GM18873 (cell line): Measurements from ENCODE around the gene METTL5.

ENCODE experiments used
- ATAC-seq: cut with Tn5 transposase; IDR thresholded peaks from one replicate; pipeline ENCODE4 v1.9.1; 2021; ENCODE audit warnings: mild to moderate bottlenecking, moderate library complexity, moderate number of reproducible peaks; ENCODE audit not compliant: unreplicated experiment, low FRiP score

The METTL5 gene

DNA sequence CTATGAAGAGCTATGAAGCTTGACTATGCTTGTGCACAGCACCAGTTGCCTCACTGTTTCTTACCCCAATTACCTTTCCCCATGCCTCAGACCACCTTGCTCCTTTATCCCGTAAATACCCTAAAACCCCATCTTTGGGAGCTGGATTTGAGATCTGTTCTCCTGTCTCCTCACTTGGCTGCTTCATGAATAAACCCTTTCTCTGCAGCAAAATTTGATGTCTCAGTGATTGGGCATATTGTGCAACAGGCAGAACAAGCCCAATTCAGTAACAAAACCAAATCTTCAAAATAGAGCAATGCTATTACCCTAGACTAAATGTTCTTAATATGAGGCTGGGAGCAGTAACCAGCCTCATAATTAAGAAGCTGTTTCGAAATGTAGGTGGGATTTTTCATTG lies 29.5 kb downstream of the METTL5 start:
- no peak for ATAC-seq

DNA sequence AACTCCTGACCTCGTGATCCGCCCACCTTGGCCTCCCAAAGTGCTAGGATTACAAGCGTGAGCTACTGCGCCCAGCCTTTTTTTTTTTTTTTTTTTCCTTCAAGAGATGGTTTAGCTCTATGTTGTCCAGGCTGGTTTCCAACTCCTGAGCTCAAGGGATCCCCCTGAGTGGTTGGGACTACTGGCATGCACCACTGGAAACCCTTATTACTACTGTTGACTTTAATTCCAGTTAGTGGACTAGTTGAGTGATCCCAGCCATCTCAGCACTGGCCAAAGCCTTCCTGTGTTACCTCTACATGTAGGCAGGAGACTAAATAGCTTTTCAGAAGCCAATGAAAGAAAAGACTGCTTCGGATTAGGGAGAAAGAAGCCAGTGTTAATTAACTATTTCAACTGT lies 34.1 kb downstream of the METTL5 start:
- no peak for ATAC-seq

DNA sequence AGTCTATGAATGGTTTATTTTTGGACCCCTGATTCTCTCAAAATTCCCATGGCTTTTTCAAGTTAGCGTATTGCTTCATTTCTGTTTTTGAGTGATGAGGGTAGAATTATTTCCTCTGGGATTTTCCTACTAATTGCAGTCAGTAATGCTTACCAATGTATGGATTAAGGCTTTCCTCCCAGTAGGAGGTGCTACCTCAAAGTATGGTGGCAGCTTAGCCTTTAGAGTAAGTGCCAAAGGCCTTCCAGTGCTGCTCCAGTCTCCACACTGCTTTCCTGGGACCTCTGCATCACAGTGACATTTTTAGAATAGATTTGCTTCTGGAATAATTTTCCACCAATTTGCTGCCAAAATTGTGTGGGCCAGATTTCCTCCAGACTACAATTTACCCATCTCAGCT lies 42.2 kb downstream of the METTL5 start:
- ATAC-seq, result no peak

DNA sequence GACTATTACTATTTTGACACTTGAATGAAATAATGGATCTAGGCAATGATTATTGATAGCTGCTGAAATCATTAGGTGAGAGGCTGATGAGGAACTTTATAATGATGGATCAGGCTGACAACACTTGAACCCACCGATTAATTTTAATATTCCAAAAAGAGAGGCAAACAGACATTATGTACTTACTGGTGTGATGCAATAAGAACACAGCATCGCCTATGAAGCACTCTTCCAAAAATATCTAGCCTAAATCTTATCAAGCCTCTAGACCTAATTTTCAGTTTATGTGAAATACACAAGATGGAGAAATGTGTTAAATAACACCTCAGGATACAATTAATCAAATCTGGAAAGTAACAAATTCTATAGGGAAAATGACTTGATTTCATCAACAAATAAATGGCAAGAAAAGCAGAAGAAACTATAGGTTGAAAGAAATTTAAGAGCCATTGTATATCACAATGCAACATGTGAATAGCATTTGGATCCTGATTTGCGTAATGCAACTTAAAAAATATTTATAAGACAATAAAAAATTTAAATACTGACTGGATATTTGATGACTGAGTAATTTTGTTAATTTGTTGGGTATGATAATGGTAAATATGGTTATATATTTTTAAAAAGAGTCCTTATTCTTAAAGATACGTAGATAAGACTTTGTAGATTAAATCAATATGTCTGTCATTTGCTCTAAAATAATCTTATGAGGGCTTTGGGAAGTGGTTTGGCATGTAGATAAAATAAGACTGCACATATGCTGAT lies 43.3 kb downstream of the METTL5 start:
- ATAC-seq, result no peak

DNA sequence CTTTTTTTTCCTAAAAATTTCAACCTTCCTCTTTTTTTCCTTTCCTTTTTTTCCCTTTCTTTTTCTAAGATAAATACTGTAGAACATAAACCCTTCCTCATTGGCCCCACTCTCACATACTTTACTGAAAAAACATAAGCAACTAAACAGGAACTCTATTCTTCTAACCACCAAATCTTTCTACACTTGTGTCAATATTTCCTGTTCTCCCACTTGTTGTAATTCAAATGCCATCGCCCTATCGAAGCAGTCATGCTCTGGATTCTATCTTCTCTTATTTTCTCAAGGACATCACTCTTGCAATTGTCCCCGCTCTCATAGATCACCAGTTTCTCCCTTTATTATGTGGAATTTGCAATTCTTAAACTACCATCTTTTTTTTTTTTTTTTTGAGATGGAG lies 46.3 kb downstream of the METTL5 start:
- no peak for ATAC-seq

DNA sequence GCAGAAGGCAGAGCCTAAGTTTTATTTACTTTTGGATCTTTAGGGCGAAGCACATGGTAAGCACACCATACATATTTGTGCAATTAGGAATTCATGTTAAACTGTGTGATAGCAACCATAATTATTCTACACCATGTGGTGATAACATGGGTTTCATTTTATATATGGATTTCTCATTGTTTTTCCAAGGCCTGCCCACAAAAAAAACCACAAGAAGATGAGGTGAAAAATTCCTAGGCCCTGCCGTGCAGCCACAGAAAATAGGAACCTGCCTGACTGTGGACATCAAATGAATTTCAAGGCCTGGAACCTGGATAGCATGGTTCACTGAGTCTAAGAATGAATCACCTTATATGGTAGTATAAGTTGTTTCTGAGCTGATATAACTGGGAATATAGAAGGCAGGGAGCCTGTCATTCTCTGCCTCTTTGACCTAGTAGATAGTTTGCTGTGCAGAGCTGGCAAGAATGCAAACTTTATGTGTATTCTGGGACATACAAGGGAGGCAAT lies 48.4 kb downstream of the METTL5 start:
- no peak for ATAC-seq

DNA sequence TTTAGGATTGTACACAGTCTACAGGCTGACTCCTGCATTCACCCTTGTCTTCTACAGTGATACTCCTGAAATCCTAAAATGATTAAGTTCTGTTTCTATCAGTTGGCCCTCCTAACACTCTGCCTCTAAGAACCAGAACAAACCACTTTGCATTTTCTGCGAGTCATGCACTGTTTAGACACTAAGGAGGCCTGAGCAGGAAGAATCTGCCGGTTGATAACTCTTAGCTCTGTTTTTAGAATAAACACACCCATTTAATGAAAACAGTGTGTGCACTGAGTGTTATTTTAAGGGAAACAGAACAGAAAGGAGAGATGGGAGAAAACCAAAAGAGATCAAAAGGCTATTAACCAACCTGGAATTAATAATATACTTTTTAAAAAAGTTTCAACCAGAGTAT lies 48.9 kb downstream of the METTL5 start:
- no peak for ATAC-seq

DNA sequence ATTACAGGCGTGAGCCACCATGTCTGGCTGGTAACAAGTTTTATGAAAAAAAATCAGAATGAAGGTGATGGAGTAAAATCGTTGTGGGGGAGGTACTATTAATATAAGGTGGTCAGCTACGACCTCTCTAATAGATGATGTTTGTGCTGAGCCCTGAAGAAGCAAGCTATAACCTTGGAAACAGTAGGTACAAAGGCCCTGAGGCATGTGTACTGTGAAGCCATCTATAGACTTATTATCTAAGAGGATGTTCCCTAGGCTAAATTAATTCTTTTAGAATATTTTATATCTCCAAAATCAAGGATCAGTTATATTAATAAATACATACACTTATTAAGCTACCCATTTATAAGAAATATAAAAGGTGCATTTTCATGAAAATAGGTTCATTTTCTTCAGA lies 49.4 kb downstream of the METTL5 start:
- ATAC-seq, result no peak

DNA sequence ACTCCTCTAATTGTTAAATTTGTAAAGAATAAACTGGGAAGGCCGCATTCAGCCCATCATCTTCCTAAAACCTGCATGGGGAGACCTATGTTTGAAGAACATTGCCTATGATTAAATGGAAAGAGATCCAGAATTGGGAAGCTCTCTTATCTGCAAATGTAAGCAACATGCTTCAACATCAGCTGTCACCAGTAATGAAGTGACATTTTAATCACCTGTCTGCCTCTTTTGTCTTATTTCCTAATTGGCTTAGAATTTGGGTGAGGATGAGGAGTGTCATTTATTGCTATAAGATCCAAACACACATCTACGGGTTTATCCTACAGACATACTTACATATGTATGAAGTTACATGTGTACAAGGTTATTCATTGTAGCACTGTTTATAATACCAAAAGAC lies 52.1 kb downstream of the METTL5 start:
- no peak for ATAC-seq

DNA sequence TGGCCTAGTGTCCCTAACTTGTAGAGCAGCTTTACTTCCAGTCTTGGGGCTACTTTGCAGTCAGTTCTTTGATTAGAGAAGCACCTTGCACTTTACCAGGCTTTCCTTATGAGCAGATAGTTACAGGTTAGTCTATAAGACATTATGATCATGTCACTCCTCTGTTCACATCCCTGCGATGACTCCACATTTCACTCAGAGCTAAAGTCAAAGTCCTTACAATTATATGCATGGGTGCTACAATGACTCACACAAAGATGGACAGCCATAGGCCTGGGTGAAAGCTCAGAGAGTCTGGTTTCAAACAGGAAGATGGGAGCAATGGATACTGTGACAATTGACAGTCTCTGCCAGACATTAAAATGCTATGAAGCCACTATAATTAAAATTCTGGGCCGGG lies 53.1 kb downstream of the METTL5 start:
- no peak for ATAC-seq

DNA sequence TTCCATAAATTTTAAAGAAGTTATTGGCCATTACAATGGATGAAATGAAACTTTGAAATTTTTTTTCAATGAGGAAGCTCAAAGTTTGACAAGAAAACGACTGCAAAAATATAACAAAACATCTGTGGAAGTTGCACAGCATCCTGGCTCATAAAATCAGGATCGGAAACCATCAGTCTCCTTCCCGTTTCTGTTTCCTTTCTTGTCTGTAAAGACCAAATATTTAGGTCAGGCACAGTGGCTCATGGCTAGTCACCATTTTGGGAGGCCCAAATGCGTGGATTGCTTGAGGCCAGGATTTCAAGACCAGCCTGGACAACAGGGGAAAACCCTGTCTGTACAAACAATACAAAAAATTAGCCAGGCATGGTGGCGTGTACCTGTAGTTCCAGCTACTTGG lies 53.7 kb downstream of the METTL5 start:
- no peak for ATAC-seq

DNA sequence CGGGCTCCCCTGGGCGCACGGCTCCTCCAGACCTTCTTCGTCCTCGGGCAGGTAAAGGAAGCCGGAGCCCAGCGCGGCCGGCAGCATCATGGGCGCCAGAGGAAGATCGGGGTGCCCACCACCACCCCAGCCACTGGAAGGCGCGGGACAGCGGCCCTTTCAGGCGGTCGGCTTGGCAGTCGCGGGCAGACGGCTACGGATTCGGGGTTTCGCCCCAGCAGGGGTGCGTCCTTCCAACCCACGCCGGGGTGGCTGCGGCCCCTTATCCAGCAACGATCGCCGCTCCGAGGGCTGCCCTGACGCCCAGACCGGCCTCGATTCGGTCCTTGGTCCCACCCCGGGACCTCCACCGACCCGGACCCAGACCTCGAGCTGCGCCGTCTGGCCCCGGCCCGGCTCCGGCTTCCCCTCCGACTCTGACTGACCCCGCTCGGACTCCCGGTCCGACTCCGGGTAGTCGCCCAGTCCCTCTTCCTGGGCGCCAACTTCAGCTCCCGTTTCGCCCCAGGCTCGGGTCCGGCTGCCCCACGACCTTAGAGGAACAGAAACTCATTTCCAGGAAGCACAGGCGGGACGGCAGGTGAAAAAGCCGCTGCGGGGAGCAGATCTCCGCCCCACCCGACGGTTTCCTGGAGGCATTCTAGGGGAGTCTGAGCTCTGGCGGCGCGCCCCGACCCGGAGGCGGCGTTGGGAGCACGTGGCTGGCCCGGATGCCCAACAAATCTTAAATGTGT lies 56.3 kb downstream of the METTL5 start:
- ATAC-seq, result no peak

DNA sequence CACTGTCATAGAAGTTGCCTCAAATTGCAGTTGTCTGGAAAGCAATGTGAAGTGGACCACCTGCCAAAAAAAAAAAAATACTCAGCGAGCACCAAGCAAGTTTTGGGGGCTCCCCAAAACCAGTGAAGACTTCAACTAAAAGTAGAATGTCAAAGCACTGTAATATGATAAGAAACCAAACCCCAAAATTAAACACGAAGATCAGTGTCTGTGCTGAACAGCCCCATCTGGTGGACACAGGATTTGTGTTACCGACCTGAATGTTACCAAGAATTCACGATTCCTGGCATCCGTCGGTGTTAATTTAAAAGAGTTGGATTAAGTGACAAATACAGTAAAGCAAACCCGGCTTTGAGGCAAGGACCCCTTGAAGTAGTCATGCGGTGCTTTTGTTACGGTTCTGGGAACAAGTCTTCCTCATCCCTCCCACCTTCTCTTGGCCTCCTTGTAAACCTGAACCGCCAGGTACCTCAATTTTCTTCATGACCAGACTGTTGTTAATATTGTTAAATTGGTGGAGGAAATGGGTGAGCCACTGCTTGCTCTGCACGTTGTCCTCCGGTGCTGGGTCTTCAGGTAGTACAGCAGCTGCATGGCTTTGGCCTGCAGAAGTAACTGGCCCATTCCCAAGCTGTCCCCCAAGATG lies 57.3 kb downstream of the METTL5 start:
- no peak for ATAC-seq

DNA sequence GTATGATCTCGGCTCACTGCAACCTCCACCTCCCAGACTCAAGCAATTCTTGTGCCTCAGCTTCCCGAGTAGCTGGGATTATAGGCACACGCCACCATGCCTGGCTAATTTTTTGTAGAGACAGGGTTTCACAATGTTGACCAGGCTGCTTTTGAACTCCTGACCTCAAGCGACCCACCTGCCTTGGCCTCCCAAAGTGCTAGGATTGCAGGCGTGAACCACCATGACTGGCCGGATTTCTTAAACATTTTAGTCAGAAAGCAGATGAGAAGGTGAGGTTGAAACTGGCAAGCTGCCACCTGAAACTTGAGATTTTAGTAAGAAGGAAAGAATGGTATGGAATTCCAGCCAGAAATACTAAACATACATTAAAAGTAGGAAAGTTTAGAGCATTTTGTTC lies 59.2 kb downstream of the METTL5 start:
- ATAC-seq, result no peak

DNA sequence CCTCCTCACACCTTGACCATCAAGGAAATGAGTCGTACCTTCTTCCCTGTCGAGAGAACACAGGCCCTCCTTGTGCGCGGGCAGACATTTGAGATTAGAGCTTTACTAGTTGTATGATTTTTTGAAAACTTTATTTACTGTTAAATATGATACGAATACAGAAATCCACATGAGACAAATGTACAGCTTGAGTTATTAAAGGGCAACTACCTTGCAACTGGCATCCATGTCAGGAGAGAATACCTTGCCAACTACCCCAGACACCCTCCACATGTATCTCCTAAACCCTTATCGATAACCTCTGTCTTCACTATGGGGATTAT lies 62.8 kb downstream of the METTL5 start:
- no peak for ATAC-seq
